Esophagus muscularis mucosa (tissue), 4 donors: ENCODE measurements around the gene STIP1. TPM values are rescaled to one million over a fixed set of nuclear protein-coding genes. Genes with fewer than 3 reads are reported as not detected.
"Not testable (repeated sequence)": the region's sequence is repeated elsewhere in the genome, so short reads cannot be mapped to it uniquely, and the experiment has no call there.

Experiments used
- DNase-seq: peaks from one replicate; pipeline ENCODE4 v3.0.0-alpha.2; 2017; ENCODE audit errors: extremely low spot score
- H3K27ac ChIP-seq, 4 donors: fragments of 200-600 bp; sonication (generic); replicated peaks in 1 of 4; 1 replicate in 3 of 4; 2 replicates in 1 of 4; pipeline ENCODE4 v1.5.1; 2016 to 2019; ENCODE audit warnings: mild to moderate bottlenecking in 1 of 4
- H3K27me3 ChIP-seq, 4 donors: fragments of 200-600 bp; sonication (generic); one replicate each; pipeline versions ENCODE4 v1.5.1 to v1.6.0; 2016 to 2019
- H3K36me3 ChIP-seq, 4 donors: fragments of 200-600 bp; sonication (generic); one replicate each; pipeline ENCODE4 v1.5.1; 2016 to 2019
- H3K4me1 ChIP-seq, 4 donors: fragments of 200-600 bp; sonication (generic); one replicate each; pipeline ENCODE4 v1.5.1; 2016 to 2019
- H3K4me3 ChIP-seq, 4 donors: fragments of 200-600 bp; sonication (generic); 1 replicate in 2 of 4; 2 replicates in 2 of 4; pipeline ENCODE4 v1.5.1; 2016 to 2019; ENCODE audit warnings: mild to moderate bottlenecking in 4 of 4, moderate library complexity in 1 of 4
- H3K9me3 ChIP-seq, 4 donors: fragments of 200-600 bp; sonication (generic); 1 replicate in 3 of 4; 2 replicates in 1 of 4; pipeline ENCODE4 v1.5.1; 2016 to 2019
- EP300 ChIP-seq: sonication (generic); formaldehyde crosslinking; IDR thresholded peaks from one replicate; pipeline ENCODE4 v1.6.1; 2017; ENCODE audit warnings: antibody characterized with exemption
- POLR2A ChIP-seq: fragments of 450-650 bp; IDR thresholded peaks from one replicate; pipeline ENCODE4 v1.6.1; 2017; ENCODE audit warnings: antibody characterized with exemption, moderate library complexity, mild to moderate bottlenecking, low read depth
- POLR2AphosphoS5 ChIP-seq, 2 donors: sonication (generic); formaldehyde crosslinking; IDR thresholded peaks; one replicate each; pipeline ENCODE4 v1.6.1; 2017; ENCODE audit warnings: antibody characterized with exemption in 2 of 2
- WGBS: methylation state at CpG from one replicate; pipeline ENCODE4 v1.1.5; 2018; 5-methylcytosine and 5-hydroxymethylcytosine counted together
- intact Hi-C: fragments of 100-400 bp; cut with DNase I; formaldehyde crosslinking; loops from one replicate; pipeline ENCODE4 v1.15.1; 2023
- total RNA-seq, 4 donors: library from RNA; depleted of rRNA; stranded (reverse); fragments of >200 nt; gene quantifications; one replicate each; pipeline versions ENCODE4 v1.1.0 to v1.2.1, GENCODE V29; 2016
- TF ChIP-seq, protein P1 (sequence below), 3 experiments: fragments of 200-600 bp in 2 of 3; fragments of 450-650 bp in 1 of 3; sonication (generic) in 2 of 3; IDR thresholded peaks; one replicate each; pipeline ENCODE4 v1.5.1; 2017 to 2019; ENCODE audit warnings: antibody characterized with exemption in 3 of 3, mild to moderate bottlenecking in 2 of 3, moderate library complexity in 1 of 3

Gene STIP1
- total RNA-seq, 4 donors from 2014 or later, result 82.2 to 116 (median 101) TPM

DNA sequence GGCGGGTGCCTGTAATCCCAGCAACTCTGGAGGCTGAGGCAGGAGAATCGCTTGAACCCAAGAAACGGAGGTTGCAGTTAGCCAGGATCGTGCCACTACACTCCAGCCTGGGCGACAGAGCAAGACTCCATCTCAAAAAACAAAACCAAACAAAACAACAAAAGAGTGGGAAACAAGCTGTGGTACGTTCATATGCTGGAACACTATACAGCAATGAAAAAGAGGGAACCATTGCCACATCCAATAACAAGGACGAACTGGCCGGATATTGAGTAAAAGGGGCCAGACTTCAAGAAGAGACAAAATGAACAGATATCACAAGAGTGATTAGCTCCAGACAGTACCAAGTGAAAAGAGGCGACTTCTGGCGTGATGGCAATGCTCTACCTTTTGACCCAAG is 24.9 kb upstream of the STIP1 start:
- no peaks in the 10 kb centered on the region for H3K27me3 ChIP-seq
- intact Hi-C loops, result no loop called here

DNA sequence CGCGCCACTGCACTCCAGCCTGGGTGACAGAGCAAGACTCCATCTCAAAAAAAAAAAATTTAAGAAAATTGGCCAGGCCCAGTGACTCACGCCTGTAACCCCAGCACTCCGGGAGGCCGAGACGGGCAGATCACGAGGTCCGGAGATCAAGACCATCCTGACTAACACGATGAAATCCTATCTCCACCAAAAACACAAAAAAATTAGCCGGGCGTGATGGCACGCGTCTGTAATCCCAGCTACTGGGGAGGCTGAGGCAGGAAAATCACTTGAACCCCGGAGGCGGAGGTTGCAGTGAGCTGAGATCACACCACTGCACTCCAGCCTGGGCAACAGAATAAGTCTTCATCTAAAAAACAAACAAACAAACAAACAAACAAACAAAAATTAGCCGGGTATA is 23.2 kb upstream of the STIP1 start:
- intact Hi-C loops, H3K4me3 ChIP-seq, H3K27ac ChIP-seq, H3K27me3 ChIP-seq, H3K36me3 ChIP-seq, H3K9me3 ChIP-seq, DNase-seq: not testable (repeated sequence)
- H3K4me1 ChIP-seq, result peaks cover 9 to 27% (median 22%) of the 10 kb centered on the region in 4 donors
- 96% methylated on average over 16 of the region's 16 CpGs for WGBS

More for the DNA sequence above, 24.9 kb upstream of the STIP1 start:
- TF ChIP-seq EP300 (no peak), POLR2AphosphoS5 (IDR thresholded peaks at IDR 0.05) (no peak), POLR2A (no peak)
- TF ChIP-seq, protein P1, sequence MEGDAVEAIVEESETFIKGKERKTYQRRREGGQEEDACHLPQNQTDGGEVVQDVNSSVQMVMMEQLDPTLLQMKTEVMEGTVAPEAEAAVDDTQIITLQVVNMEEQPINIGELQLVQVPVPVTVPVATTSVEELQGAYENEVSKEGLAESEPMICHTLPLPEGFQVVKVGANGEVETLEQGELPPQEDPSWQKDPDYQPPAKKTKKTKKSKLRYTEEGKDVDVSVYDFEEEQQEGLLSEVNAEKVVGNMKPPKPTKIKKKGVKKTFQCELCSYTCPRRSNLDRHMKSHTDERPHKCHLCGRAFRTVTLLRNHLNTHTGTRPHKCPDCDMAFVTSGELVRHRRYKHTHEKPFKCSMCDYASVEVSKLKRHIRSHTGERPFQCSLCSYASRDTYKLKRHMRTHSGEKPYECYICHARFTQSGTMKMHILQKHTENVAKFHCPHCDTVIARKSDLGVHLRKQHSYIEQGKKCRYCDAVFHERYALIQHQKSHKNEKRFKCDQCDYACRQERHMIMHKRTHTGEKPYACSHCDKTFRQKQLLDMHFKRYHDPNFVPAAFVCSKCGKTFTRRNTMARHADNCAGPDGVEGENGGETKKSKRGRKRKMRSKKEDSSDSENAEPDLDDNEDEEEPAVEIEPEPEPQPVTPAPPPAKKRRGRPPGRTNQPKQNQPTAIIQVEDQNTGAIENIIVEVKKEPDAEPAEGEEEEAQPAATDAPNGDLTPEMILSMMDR (IDR thresholded peaks at IDR 0.05), result no peak
- 96% methylated on average over 10 of the region's 10 CpGs for WGBS
- no peak for DNase-seq
- Histone ChIP-seq H3K9me3 (no peaks in the 10 kb centered on the region), H3K4me1 (peaks cover 9 to 17% (median 14%) of the 10 kb centered on the region in 4 donors), H3K4me3 (no peak overlapping the region), H3K27ac (no peak overlapping the region), H3K36me3 (no peaks in the 10 kb centered on the region)

DNA sequence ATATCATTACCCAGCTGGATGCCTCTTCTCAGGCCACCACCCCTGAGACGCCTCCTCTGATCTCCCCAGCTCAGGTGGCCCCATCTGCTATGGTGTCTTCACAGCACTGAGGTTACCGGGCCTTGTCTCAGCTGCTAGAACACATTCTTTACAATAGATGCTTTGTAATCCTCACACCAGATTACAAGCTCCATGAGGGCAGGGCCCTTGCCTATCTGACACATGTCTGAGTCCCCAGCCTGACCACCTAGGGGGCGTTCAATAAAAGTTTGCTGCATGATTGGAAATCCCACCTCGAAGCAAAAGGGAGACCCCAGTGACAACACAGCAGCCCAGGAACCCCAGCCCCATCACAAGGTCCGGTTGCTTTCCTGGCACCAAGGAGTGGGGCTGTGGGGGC is 22.0 kb upstream of the STIP1 start:
- intact Hi-C loops, result no loop called here

DNA sequence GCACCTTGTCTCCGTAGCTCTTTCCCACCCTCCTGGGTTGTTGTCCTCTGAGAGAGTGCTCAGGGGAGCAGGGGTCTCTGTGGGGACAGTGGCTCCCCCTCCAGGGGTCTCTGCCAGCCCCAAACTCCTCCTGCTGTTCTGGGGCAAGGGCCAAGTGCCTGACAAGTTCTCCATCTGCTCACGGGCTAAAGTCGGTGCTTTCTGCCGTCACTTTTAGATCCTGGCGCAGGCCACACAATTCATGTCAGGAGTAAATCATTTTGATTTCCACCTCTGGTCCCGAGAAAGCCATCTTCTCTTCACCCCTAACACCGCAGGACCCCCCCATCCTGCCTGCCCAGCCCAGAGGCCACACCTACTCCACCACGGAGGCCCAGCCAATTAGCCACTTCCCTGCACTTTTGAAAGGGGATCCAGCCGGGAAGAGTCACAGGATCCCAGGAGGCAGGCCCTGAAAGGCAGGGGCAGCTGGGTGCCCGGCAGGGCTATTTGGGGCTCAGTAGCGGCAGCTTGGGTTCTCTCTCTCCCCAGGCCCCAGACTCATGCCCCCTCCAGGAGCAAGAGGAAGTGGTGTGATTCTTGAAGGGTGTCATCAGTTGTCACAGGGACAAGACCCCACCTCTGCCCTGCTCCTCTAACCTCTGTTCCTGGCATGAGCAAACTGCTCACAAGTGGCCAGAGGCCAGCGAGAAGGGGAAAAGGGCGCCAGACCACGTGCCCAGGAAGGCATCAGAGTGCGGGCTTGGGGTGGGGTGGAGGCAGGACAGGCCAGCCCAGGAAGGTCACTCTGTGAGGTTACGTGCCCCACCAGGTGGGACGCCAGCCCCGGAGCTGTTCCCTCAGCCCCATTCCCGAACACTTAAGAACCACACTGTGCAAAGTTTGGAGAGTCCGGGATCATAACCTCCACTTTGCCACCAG is 21.3 kb upstream of the STIP1 start:
- Histone ChIP-seq H3K4me3 (peak overlapping the region; percentile 66 to 99 (median 84)), H3K27ac (peak overlapping the region; percentile 61 to 80 (median 78)), H3K27me3 (no peaks in the 10 kb centered on the region), H3K9me3 (no peaks in the 10 kb centered on the region), H3K4me1 (peaks cover 9 to 27% (median 22%) of the 10 kb centered on the region in 4 donors), H3K36me3 (no peaks in the 10 kb centered on the region)
- TF ChIP-seq, protein P1 (IDR thresholded peaks at IDR 0.05), result no peak
- TF ChIP-seq POLR2A (no peak), EP300 (no peak)
- 62% methylated on average over 18 of the region's 20 CpGs for WGBS
- intact Hi-C loops, result no loop called here
- DNase-seq, result no peak

More for the DNA sequence above, 22.0 kb upstream of the STIP1 start:
- Histone ChIP-seq H3K4me3 (no peak overlapping the region), H3K36me3 (no peaks in the 10 kb centered on the region), H3K27me3 (no peaks in the 10 kb centered on the region), H3K9me3 (no peaks in the 10 kb centered on the region), H3K27ac (peak overlapping the region in 1 of 4 donors; percentile 80), H3K4me1 (peaks cover 9 to 27% (median 22%) of the 10 kb centered on the region in 4 donors)
- TF ChIP-seq EP300, result no peak
- TF ChIP-seq, protein P1 (IDR thresholded peaks at IDR 0.05), result no peak
- no peak for TF ChIP-seq POLR2AphosphoS5 (IDR thresholded peaks at IDR 0.05)
- no peak for TF ChIP-seq POLR2A
- 92% methylated on average over 4 of the region's 5 CpGs for WGBS
- DNase-seq, result no peak

DNA sequence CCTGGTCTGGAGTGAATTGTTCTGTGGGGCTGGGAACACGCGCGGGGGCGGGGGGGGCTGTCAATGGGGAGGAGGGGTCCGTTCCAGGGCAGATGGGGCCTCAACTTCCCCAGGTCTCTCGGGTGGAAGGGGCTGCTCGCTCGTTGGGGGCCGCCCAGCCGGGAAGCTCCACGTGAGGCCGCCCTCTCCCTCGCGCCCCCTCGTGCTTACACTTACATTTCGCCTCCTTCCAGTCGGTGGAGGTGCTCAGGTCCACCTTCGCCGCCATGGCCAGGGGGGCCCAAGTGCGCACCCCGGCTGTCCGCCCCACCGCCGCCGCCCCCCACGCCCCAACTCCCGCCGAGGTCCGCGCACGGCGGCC is 20.5 kb upstream of the STIP1 start:
- no peaks in the 10 kb centered on the region for H3K9me3 ChIP-seq
- H3K27ac ChIP-seq, result peak overlapping the region; percentile 61 to 80 (median 78)
- H3K27me3 ChIP-seq, result no peaks in the 10 kb centered on the region
- intact Hi-C loops, result no loop called here
- 4% methylated on average over 10 of the region's 32 CpGs for WGBS
- peak overlapping the region; percentile 66 to 99 (median 84) for H3K4me3 ChIP-seq
- DNase-seq, result no peak
- H3K4me1 ChIP-seq, result peaks cover 9 to 27% (median 22%) of the 10 kb centered on the region in 4 donors
- H3K36me3 ChIP-seq, result no peaks in the 10 kb centered on the region
- TF ChIP-seq, protein P1 (IDR thresholded peaks at IDR 0.05), result no peak
- TF ChIP-seq EP300 (no peak), POLR2A (no peak), POLR2AphosphoS5 (IDR thresholded peaks at IDR 0.05) (no peak)
